HepG2 (cell line): Measurements from ENCODE around the gene NABP2. TPM values are rescaled to one million over a fixed set of nuclear protein-coding genes. Genes with fewer than 3 reads are reported as not detected.

Experiments
- ATF1 ChIP-seq: IDR thresholded peaks from 2 replicates; pipeline ENCODE4 v1.6.1; 2016; ENCODE audit warnings: mild to moderate bottlenecking, control low read depth
- GLI4 ChIP-seq: sonication (generic); formaldehyde crosslinking; IDR thresholded peaks from 2 replicates; pipeline ENCODE4 v1.5.1; 2020; ENCODE audit warnings: missing genetic modification reagents, mild to moderate bottlenecking, moderate library complexity, borderline replicate concordance
- HNF1A ChIP-seq, 2 experiments: sonication (generic) in 1 of 2; formaldehyde crosslinking in 1 of 2; IDR thresholded peaks; 2 replicates each; pipeline versions ENCODE4 v1.4.0 to v1.6.1; 2016 to 2020; ENCODE audit warnings: borderline replicate concordance in 1 of 2, low read depth in 1 of 2, mild to moderate bottlenecking in 1 of 2, missing genetic modification reagents in 1 of 2
- ISL2 ChIP-seq: sonication (generic); formaldehyde crosslinking; IDR thresholded peaks from 2 replicates; pipeline ENCODE4 v1.5.0; 2020; ENCODE audit warnings: missing genetic modification reagents
- MBD4 ChIP-seq: IDR thresholded peaks from 2 replicates; pipeline ENCODE4 v1.6.1; 2012; ENCODE audit warnings: low read length, inconsistent platforms, borderline replicate concordance
- NCOA1 ChIP-seq: sonication (generic); formaldehyde crosslinking; IDR thresholded peaks from 2 replicates; pipeline ENCODE4 v1.9.0; 2021; ENCODE audit warnings: missing genetic modification reagents
- NR2F6 ChIP-seq, 2 experiments: IDR thresholded peaks; 2 replicates each; pipeline ENCODE4 v1.6.1; 2016; ENCODE audit warnings: antibody characterized with exemption in 1 of 2, mild to moderate bottlenecking in 1 of 2
- ZNF17 ChIP-seq: sonication (generic); formaldehyde crosslinking; IDR thresholded peaks from 2 replicates; pipeline ENCODE4 v1.5.0; 2020; ENCODE audit warnings: mild to moderate bottlenecking, missing genetic modification reagents
- ZNF318 ChIP-seq: sonication (generic); formaldehyde crosslinking; IDR thresholded peaks from 2 replicates; pipeline ENCODE4 v1.4.0; 2020; ENCODE audit warnings: mild to moderate bottlenecking, missing genetic modification reagents
- ZNF563 ChIP-seq: sonication (generic); formaldehyde crosslinking; IDR thresholded peaks from 2 replicates; pipeline ENCODE4 v1.8.0; 2022; ENCODE audit warnings: mild to moderate bottlenecking, moderate library complexity, missing genetic modification reagents
- polyA plus RNA-seq, 8 experiments: library from polyadenylated mRNA; depleted of rRNA in 3 of 8; stranded (reverse) in 7 of 8; unstranded in 1 of 8; fragments of >200 nt; fragmentation: Illumina TruSeq in 4 of 8; extraction: Trizol in 4 of 8; gene quantifications; 2 replicates each; pipeline versions ENCODE4 v1.2.1 to v1.2.3, GENCODE V29; 2011 to 2016; ENCODE audit warnings: low read depth in 4 of 8, missing spikeins in 1 of 8, mixed read lengths in 1 of 8; ENCODE audit not compliant: insufficient read depth in 1 of 8
- total RNA-seq, 5 experiments: library from RNA; depleted of rRNA; stranded (reverse); fragments of >200 nt; fragmentation: Illumina TruSeq; extraction: Trizol; gene quantifications; 2 replicates each; pipeline ENCODE4 v1.2.3, GENCODE V29; 2016; ENCODE audit warnings: low read depth in 1 of 5
- TF ChIP-seq, protein P1 (sequence below): sonication (generic); formaldehyde crosslinking; IDR thresholded peaks from 2 replicates; pipeline ENCODE4 v1.5.1; 2020; ENCODE audit warnings: missing genetic modification reagents, mild to moderate bottlenecking, borderline replicate concordance

The NABP2 gene
- total and polyA plus RNA-seq, 2 of the 13 experiments (the other 11 are each of a cell fraction or from before 2014, with no cell fraction given): 33.2 to 35.5 TPM

- TF ChIP-seq HNF1A (IDR thresholded peaks at IDR 0.05; ENCODE audit: low read depth) (no peak), HNF1A (CRISPR knock-in tag; IDR thresholded peaks at IDR 0.05; ENCODE audit: borderline replicate concordance) (no peak), ZNF318 (CRISPR knock-in tag) (no peak), ATF1 (CRISPR knock-in tag) (no peak), MBD4 (no peak), NR2F6 (IDR thresholded peaks at IDR 0.05) (no peak), NR2F6 (CRISPR knock-in tag; IDR thresholded peaks at IDR 0.05) (no peak), NCOA1 (CRISPR knock-in tag) (no peak), ISL2 (CRISPR knock-in tag) (no peak), GLI4 (no peak), ZNF17 (no peak), ZNF563 (CRISPR knock-in tag) (no peak)
- TF ChIP-seq, protein P1, sequence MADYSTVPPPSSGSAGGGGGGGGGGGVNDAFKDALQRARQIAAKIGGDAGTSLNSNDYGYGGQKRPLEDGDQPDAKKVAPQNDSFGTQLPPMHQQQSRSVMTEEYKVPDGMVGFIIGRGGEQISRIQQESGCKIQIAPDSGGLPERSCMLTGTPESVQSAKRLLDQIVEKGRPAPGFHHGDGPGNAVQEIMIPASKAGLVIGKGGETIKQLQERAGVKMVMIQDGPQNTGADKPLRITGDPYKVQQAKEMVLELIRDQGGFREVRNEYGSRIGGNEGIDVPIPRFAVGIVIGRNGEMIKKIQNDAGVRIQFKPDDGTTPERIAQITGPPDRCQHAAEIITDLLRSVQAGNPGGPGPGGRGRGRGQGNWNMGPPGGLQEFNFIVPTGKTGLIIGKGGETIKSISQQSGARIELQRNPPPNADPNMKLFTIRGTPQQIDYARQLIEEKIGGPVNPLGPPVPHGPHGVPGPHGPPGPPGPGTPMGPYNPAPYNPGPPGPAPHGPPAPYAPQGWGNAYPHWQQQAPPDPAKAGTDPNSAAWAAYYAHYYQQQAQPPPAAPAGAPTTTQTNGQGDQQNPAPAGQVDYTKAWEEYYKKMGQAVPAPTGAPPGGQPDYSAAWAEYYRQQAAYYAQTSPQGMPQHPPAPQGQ: no peak
These were observed 13.4 kb downstream of the NABP2 start (continued) for GRCh38 chr12:56237552-56237951.
